Body of pancreas (tissue), 4 donors: ENCODE measurements around the gene ATG7. TPM values are rescaled to one million over a fixed set of nuclear protein-coding genes. Genes with fewer than 3 reads are reported as not detected.

Experiments used
- ATAC-seq: fragments of 150-250 bp; one replicate; pipeline ENCODE4 v1.9.1; 2016
- DNase-seq, 4 donors: peaks; one replicate each; pipeline ENCODE4 v3.0.0-alpha.2; 2019
- H3K27ac ChIP-seq, 4 donors: fragments of 200-600 bp; sonication (generic); 1 replicate in 3 of 4; 2 replicates in 1 of 4; pipeline versions ENCODE4 v1.5.1 to v1.6.1; 2016 to 2019; ENCODE audit warnings: mild to moderate bottlenecking in 1 of 4, mixed read lengths in 1 of 4, moderate library complexity in 1 of 4
- H3K27me3 ChIP-seq, 2 donors: fragments of 200-600 bp; sonication (generic); one replicate each; pipeline ENCODE4 v1.6.0; 2016; ENCODE audit warnings: mild to moderate bottlenecking in 1 of 2
- H3K36me3 ChIP-seq, 2 donors: fragments of 200-600 bp; sonication (generic); replicated peaks in 1 of 2; 2 replicates each; pipeline ENCODE4 v1.5.1; 2016; ENCODE audit warnings: low read depth in 2 of 2; ENCODE audit not compliant: insufficient read depth in 1 of 2
- H3K4me1 ChIP-seq: fragments of 200-600 bp; sonication (generic); one replicate; pipeline ENCODE4 v1.6.0; 2016
- H3K4me3 ChIP-seq, 2 donors: fragments of 200-600 bp; sonication (generic); 1 replicate in 1 of 2; 2 replicates in 1 of 2; pipeline ENCODE4 v1.5.1; 2016 to 2019
- H3K9me3 ChIP-seq, 3 donors: fragments of 200-600 bp; sonication (generic); 1 replicate in 2 of 3; 2 replicates in 1 of 3; pipeline ENCODE4 v1.5.1; 2016
- POLR2A ChIP-seq, 3 donors: fragments of 450-650 bp; IDR thresholded peaks; one replicate each; pipeline ENCODE4 v1.6.1; 2016; ENCODE audit warnings: antibody characterized with exemption in 3 of 3, mild to moderate bottlenecking in 2 of 3
- WGBS, 2 donors: methylation state at CpG; one replicate each; pipeline ENCODE4 v1.1.5; 2017; 5-methylcytosine and 5-hydroxymethylcytosine counted together
- intact Hi-C: fragments of 100-400 bp; cut with DNase I; formaldehyde crosslinking; loops from one replicate; pipeline ENCODE4 v1.15.1; 2023
- total RNA-seq, 2 donors: library from RNA; depleted of rRNA; stranded (reverse); fragments of >200 nt; gene quantifications; one replicate each; pipeline ENCODE4 v1.1.0, GENCODE V29; 2016
- TF ChIP-seq, protein P1 (sequence below), 7 experiments: fragments of 450-650 bp in 4 of 7; fragments of 200-600 bp in 3 of 7; sonication (generic) in 3 of 7; IDR thresholded peaks; one replicate each; pipeline ENCODE4 v1.5.1; 2016 to 2019; ENCODE audit warnings: antibody characterized with exemption in 7 of 7

ATG7 gene
- total RNA-seq, 2 donors from 2014 or later, result 40.5 to 43.6 TPM

DNA sequence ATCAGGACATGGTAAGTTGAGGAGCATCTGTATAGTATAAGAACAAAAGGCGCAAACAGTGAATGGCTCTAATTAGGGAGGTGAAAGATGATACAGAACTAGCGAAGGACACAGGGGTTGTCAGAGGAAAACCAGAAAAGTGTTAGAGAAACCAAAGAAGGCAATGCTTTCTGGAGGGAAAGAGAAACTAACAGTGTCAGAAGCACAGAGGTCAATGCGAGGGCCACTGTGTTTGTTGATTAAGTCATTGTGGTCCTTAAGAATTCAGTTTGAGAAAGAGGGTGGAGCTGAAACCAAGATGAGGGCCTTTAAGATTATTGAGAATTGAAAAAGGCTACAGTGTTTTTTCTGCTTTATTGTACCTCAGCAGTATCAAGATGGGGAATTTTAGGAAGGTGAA, 28.8 kb downstream of the ATG7 start:
- Histone ChIP-seq H3K27me3 (no peaks in the 10 kb centered on the region), H3K9me3 (no peaks in the 10 kb centered on the region), H3K4me1 (no peaks in the 10 kb centered on the region), H3K27ac (no peak overlapping the region), H3K36me3 (no peaks in the 10 kb centered on the region), H3K4me3 (no peak overlapping the region)
- no peak for ATAC-seq
- TF ChIP-seq, protein P1, sequence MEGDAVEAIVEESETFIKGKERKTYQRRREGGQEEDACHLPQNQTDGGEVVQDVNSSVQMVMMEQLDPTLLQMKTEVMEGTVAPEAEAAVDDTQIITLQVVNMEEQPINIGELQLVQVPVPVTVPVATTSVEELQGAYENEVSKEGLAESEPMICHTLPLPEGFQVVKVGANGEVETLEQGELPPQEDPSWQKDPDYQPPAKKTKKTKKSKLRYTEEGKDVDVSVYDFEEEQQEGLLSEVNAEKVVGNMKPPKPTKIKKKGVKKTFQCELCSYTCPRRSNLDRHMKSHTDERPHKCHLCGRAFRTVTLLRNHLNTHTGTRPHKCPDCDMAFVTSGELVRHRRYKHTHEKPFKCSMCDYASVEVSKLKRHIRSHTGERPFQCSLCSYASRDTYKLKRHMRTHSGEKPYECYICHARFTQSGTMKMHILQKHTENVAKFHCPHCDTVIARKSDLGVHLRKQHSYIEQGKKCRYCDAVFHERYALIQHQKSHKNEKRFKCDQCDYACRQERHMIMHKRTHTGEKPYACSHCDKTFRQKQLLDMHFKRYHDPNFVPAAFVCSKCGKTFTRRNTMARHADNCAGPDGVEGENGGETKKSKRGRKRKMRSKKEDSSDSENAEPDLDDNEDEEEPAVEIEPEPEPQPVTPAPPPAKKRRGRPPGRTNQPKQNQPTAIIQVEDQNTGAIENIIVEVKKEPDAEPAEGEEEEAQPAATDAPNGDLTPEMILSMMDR (IDR thresholded peaks at IDR 0.05), result no peak
- TF ChIP-seq POLR2A (IDR thresholded peaks at IDR 0.05), result no peak
- DNase-seq, result no peak
- WGBS, 2 donors, result 90 to 97% methylated on average over 3 of the region's 3 CpGs
- intact Hi-C loops, result no loop called here

DNA sequence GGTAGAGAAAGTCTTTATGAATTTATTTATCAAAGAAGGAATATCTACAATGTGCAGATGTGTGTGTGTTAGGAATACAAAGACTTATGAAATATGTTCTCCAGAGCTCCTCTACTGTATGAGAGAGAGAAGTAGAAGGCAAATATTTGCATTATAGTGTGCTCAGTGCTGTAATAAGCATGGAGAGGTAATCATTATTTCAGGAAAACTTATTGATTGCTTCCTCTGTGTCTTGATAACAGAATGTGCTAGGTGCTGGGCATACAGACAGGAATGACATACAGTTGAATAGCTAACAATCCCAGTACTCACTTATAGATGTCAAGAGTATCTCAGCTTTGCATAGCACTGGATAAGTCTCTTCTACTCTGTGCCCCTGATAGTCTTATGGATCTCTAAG, 30.2 kb downstream of the ATG7 start:
- Histone ChIP-seq H3K27me3 (no peaks in the 10 kb centered on the region), H3K4me1 (no peaks in the 10 kb centered on the region), H3K9me3 (no peaks in the 10 kb centered on the region), H3K4me3 (no peak overlapping the region), H3K27ac (no peak overlapping the region), H3K36me3 (peaks cover 5 to 6% of the 10 kb centered on the region in 2 donors)
- DNase-seq (no peak), ATAC-seq (no peak)
- intact Hi-C loops, result no loop called here
- TF ChIP-seq POLR2A (IDR thresholded peaks at IDR 0.05), result no peak
- TF ChIP-seq, protein P1 (IDR thresholded peaks at IDR 0.05), result no peak

DNA sequence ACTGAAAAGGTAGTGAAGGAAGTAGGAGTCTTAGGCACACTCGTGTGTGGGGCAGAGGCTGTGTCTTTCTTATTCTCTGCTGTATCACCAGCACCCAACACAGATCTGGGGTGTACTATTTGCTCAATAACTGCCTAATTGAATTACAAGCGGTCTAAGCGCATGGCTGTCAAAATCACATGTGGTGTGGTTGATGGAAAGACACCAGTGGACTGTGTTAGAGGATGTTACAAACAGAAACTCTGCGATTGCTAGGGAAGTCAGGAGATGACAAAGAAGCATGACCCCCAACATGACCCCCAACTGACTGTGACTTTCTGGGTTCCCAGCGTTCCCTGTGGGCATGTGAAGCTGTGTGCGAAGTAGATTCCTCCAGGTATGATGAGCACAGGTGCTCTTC, 32.0 kb downstream of the ATG7 start:
- no peak for TF ChIP-seq POLR2A (IDR thresholded peaks at IDR 0.05)
- TF ChIP-seq, protein P1 (IDR thresholded peaks at IDR 0.05), result no peak
- 86 to 94% methylated on average over 6 of the region's 6 CpGs for WGBS, 2 donors
- no peaks in the 10 kb centered on the region for H3K4me1 ChIP-seq
- no peak overlapping the region for H3K27ac ChIP-seq
- no peaks in the 10 kb centered on the region for H3K9me3 ChIP-seq
- intact Hi-C loops, result no loop called here
- H3K4me3 ChIP-seq, result no peak overlapping the region
- no peak for ATAC-seq
- peak in 1 of 4 donors; percentile 14 for DNase-seq
- H3K27me3 ChIP-seq, result no peaks in the 10 kb centered on the region
- H3K36me3 ChIP-seq, result peaks cover 7 to 16% of the 10 kb centered on the region in 2 donors

DNA sequence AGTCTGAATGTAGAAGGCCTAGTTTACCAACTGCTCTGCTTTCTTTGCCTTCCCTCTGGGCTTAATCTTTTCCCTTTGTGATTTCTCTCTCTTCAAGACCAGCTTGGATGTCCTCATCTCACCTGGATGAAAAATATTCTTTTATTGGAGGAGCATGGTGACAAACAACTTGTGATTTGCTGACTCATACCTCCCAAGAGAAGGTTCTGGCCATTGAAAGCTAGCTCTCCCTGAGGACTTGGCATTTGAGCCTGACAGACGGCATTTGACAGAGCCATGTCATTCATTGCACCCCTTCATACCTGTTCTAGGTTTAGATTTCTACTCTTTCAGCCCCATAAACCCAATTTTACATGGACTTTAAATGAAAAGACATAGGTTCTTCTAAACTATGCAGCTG, 33.3 kb downstream of the ATG7 start:
- WGBS, 2 donors, result 91 to 100% methylated on average over 1 of the region's 1 CpG
- no peak for ATAC-seq
- Histone ChIP-seq H3K27me3 (no peaks in the 10 kb centered on the region), H3K27ac (no peak overlapping the region), H3K4me3 (no peak overlapping the region), H3K36me3 (peaks cover 7 to 26% of the 10 kb centered on the region in 2 donors), H3K4me1 (no peaks in the 10 kb centered on the region), H3K9me3 (no peaks in the 10 kb centered on the region)
- intact Hi-C loops, result no loop called here
- DNase-seq, result no peak
- TF ChIP-seq POLR2A (IDR thresholded peaks at IDR 0.05), result no peak
- TF ChIP-seq, protein P1 (IDR thresholded peaks at IDR 0.05), result no peak

DNA sequence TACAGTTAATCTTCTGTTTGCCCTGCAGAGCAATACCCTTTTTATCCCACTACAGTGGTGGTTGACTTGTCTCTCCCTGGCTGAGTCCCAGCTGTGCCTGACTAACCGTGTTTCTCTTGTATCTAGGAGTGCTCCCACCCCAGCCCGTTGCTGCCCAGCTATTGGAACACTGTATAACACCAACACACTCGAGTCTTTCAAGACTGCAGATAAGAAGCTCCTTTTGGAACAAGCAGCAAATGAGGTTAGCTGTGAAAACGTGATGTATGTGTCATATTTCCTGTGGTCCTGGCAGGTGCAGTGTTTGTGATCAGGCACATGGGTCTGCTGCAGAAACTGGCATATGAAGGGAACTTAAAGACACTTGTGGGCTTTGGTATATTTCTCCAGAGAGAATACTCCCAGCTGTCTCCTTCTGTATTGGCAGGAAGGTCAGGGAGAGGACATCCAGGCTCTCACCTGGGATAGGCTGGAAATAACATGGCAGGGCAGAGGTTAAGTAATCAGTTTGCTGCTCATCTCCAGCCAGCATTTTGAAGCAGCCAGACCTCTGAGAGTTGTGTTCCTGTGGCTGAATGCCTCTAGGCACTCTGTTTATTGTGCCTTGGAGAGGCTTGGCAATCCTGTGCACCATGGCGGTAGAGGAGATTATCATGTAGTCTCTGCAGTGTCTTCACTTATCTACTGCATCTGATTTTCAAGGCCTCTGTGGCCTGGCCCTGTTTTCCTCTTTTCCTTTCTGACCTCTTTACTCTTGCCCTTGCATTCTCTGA, 34.8 kb downstream of the ATG7 start:
- H3K4me3 ChIP-seq, result no peak overlapping the region
- H3K9me3 ChIP-seq, result no peaks in the 10 kb centered on the region
- H3K4me1 ChIP-seq, result no peaks in the 10 kb centered on the region
- intact Hi-C loops, result no loop called here
- H3K27ac ChIP-seq, result no peak overlapping the region
- ATAC-seq (no peak), DNase-seq (no peak)
- H3K36me3 ChIP-seq, result peaks cover 7 to 28% of the 10 kb centered on the region in 2 donors
- TF ChIP-seq POLR2A (IDR thresholded peaks at IDR 0.05), result no peak
- TF ChIP-seq, protein P1 (IDR thresholded peaks at IDR 0.05), result no peak
- H3K27me3 ChIP-seq, result no peaks in the 10 kb centered on the region
- 59 to 66% methylated on average over 5 of the region's 5 CpGs for WGBS, 2 donors
